ENCODE results near the gene F13A1. TPM values are rescaled to one million over a fixed set of nuclear protein-coding genes. Genes with fewer than 3 reads are reported as not detected.

Gene F13A1
- total RNA-seq, 4 donors from 2014 or later: 0.87 to 104 (median 37.3) TPM

GRCh38 chr6:6225885-6226529 is 94.5 kb downstream of the F13A1 start:
- WGBS, 2 donors: 26 to 29% methylated on average over 2 of the region's 2 CpGs
- intact Hi-C loops (cut with DNase I): no loop called here

GRCh38 chr6:6224933-6225486 is 95.5 kb downstream of the F13A1 start:
- Histone ChIP-seq H3K4me1 (peaks cover 0 to under 1% (median 0%) of the 10 kb centered on the region in 3 donors), H3K27me3 (peaks cover 0 to 2% (median 0%) of the 10 kb centered on the region in 4 donors), H3K9me3 (no peaks in the 10 kb centered on the region), H3K4me3 (no peak overlapping the region), H3K36me3 (no peaks in the 10 kb centered on the region), H3K27ac (no peak overlapping the region)
- no peak for TF ChIP-seq POLR2A (IDR thresholded peaks at IDR 0.05)
- TF ChIP-seq CTCF (IDR thresholded peaks at IDR 0.05): no peak
- no peak for DNase-seq
- 86 to 92% methylated on average over 6 of the region's 6 CpGs for WGBS, 2 donors
- intact Hi-C loops (cut with DNase I): no loop called here

More at GRCh38 chr6:6225885-6226529, 94.5 kb downstream of the F13A1 start:
- Histone ChIP-seq H3K36me3 (no peaks in the 10 kb centered on the region), H3K27me3 (peaks cover 0 to 2% (median 0%) of the 10 kb centered on the region in 4 donors), H3K4me3 (no peak overlapping the region), H3K27ac (no peak overlapping the region), H3K9me3 (no peaks in the 10 kb centered on the region), H3K4me1 (peaks cover 0 to 4% (median 0%) of the 10 kb centered on the region in 3 donors)
- DNase-seq: no peak
- TF ChIP-seq POLR2A (IDR thresholded peaks at IDR 0.05): no peak
- TF ChIP-seq CTCF (IDR thresholded peaks at IDR 0.05): no peak

GRCh38 chr6:6221787-6222535 is 98.5 kb downstream of the F13A1 start:
- H3K9me3 ChIP-seq: no peaks in the 10 kb centered on the region
- 56 to 57% methylated on average over 7 of the region's 7 CpGs for WGBS, 2 donors
- no peaks in the 10 kb centered on the region for H3K4me1 ChIP-seq
- DNase-seq: no peak
- no peaks in the 10 kb centered on the region for H3K36me3 ChIP-seq
- intact Hi-C loops (cut with DNase I): no loop called here
- H3K27ac ChIP-seq: no peak overlapping the region
- peaks cover 0 to 2% (median 0%) of the 10 kb centered on the region in 4 donors for H3K27me3 ChIP-seq
- no peak overlapping the region for H3K4me3 ChIP-seq
- peak in 1 of 6 experiments; percentile 17 for TF ChIP-seq CTCF (IDR thresholded peaks at IDR 0.05)
- TF ChIP-seq POLR2A (IDR thresholded peaks at IDR 0.05): no peak

- no peak overlapping the region for H3K4me3 ChIP-seq
- no peak for DNase-seq
- no peak overlapping the region for H3K27ac ChIP-seq
- intact Hi-C loops (cut with DNase I): no loop called here
- H3K27me3 ChIP-seq: peaks cover 0 to 2% (median 0%) of the 10 kb centered on the region in 4 donors
- TF ChIP-seq CTCF (IDR thresholded peaks at IDR 0.05) (peak in 1 of 6 experiments; percentile 8), POLR2A (IDR thresholded peaks at IDR 0.05) (no peak)
- 67 to 69% methylated on average over 2 of the region's 2 CpGs for WGBS, 2 donors
- no peaks in the 10 kb centered on the region for H3K36me3 ChIP-seq
- no peaks in the 10 kb centered on the region for H3K4me1 ChIP-seq
- no peaks in the 10 kb centered on the region for H3K9me3 ChIP-seq
These were observed 99.7 kb downstream of the F13A1 start for GRCh38 chr6:6220718-6221117.

GRCh38 chr6:6219716-6220115 is 100.7 kb downstream of the F13A1 start:
- H3K27ac ChIP-seq: no peak overlapping the region
- TF ChIP-seq POLR2A (IDR thresholded peaks at IDR 0.05) (no peak), CTCF (IDR thresholded peaks at IDR 0.05) (no peak)
- no peaks in the 10 kb centered on the region for H3K9me3 ChIP-seq
- H3K4me1 ChIP-seq: no peaks in the 10 kb centered on the region
- 66 to 68% methylated on average over 2 to 3 of the region's 3 CpGs for WGBS, 2 donors
- DNase-seq: no peak
- peaks cover 0 to 2% (median 0%) of the 10 kb centered on the region in 4 donors for H3K27me3 ChIP-seq
- H3K36me3 ChIP-seq: no peaks in the 10 kb centered on the region
- no peak overlapping the region for H3K4me3 ChIP-seq
- intact Hi-C loops (cut with DNase I): no loop called here
